PC-9 (cell line): ENCODE results near the gene SLC6A9.

Experiments
- EZH2 ChIP-seq: fragments of 200-600 bp; sonication (generic); IDR thresholded peaks from 2 replicates; pipeline ENCODE4 v1.8.0; 2017; ENCODE audit warnings: antibody characterized with exemption, low read depth
- TF ChIP-seq, protein P1 (sequence below): fragments of 200-600 bp; sonication (generic); conservative IDR thresholded peaks from 2 replicates; pipeline ENCODE4 v1.6.1; 2017; ENCODE audit warnings: mixed run types, antibody characterized with exemption, mild to moderate bottlenecking, moderate library complexity

DNA sequence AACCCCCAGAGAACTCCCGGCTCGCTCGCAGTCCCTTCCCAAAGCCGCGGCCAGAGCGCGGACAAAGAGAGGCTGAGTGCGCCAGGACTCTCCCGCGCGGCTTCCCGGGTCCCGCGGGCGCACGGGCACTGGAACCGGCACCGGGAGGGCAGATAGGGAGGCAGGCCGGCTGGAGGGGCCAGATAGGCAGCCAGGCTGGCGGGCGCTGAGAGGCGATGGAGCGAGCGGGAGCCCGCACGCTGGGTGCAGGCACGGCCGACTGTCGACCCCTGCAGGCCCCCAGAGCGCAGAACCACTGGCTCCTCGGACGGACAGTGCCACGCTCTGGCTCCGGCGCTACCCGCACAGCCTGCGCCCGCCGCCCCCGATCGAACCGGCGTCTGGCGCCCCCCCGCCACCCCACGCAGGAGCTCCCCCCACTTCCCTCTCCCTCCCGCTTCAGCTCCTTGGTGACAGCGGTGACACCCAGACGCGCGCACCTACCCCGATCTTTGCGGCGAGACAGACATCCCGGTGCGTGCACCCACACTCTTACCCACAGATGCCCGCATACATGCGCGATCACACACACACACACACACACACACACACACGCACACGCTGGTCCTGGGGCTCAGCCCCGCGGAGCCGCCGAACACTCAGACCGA lies 534 bp downstream of the SLC6A9 start:
- TF ChIP-seq, protein P1, sequence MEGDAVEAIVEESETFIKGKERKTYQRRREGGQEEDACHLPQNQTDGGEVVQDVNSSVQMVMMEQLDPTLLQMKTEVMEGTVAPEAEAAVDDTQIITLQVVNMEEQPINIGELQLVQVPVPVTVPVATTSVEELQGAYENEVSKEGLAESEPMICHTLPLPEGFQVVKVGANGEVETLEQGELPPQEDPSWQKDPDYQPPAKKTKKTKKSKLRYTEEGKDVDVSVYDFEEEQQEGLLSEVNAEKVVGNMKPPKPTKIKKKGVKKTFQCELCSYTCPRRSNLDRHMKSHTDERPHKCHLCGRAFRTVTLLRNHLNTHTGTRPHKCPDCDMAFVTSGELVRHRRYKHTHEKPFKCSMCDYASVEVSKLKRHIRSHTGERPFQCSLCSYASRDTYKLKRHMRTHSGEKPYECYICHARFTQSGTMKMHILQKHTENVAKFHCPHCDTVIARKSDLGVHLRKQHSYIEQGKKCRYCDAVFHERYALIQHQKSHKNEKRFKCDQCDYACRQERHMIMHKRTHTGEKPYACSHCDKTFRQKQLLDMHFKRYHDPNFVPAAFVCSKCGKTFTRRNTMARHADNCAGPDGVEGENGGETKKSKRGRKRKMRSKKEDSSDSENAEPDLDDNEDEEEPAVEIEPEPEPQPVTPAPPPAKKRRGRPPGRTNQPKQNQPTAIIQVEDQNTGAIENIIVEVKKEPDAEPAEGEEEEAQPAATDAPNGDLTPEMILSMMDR = no peak; the same call in 1 of the 2 replicates
- TF ChIP-seq EZH2 = no peak
